Activated CD4-positive, alpha-beta T cell treated with anti-CD3 and anti-CD28 coated beads, Interleukin-10, Interleukin-2, amounts not matched to agents 100 ng/mL and 50 ng/mL, durations not matched to agents 16 hours and 8 hours (primary cell): ENCODE measurements around the gene BCL2L1.
"Not testable (repeated sequence)": the region's sequence is repeated elsewhere in the genome, so short reads cannot be mapped to it uniquely, and the experiment has no call there.

Source experiments
- DNase-seq: peaks from one replicate; pipeline ENCODE4 v3.0.0-alpha.2; 2020

BCL2L1 gene

DNA sequence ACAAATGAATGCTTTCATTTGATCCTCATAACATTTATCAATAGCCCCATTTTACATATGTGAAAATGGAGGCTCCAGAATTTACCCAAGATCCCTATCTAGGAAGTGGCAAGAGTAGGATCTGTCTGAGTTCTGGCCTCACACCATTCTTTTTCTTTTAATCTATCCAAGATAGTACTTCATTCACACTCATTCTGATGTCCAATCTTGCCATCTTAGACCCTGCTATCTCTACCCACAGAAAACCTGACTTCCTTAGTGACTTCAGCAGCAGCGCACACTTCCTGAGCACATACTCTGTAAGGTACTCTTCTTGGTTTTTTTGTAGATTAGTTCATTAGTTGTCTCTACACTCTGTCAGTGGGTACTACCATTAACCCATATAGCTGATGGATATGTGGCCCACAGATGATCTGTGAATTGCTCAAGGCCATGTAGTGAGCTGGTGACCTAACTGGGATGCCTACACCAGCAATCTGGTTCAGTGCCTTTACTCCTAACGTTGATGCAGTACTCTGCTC lies 48.7 kb downstream of the BCL2L1 start:
- peak; percentile 40 for DNase-seq

DNA sequence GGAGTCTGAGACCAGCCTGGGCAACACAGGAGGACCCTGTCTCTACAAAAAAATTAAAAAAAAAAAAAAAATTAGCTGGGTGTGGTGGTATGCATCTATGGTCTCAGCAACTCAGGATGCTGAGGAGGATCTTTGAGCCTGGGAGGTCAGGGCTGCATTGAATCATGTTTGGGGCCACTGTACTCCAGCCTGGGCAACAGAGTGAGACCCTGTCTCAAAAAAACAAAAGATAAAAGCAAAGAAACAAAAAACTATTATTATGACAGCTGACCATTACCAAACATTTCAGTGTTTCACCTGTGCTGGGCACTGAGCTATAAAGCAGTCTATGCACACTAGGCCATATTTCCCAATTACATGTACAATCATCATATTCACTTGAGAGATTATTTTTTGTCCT lies 49.2 kb downstream of the BCL2L1 start:
- no peak for DNase-seq

DNA sequence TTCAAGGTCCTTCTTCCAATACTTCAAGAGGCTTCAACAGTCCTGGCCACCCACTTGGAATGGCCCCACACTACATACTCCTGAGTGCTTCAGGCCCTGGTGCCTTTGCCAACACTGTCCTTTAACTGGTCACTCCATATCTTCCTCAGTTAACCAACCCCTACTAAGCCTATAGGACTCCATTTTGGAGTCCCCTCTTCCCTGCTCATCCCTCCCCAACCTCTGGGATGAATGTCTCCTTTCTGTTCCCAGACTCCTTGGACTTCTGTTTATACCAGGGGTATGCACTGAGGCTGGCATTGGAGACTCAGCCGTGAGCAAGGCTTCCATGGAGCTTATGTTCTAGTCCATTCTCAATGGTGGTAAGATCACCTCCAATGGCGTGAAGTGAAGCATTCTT lies 51.3 kb downstream of the BCL2L1 start:
- DNase-seq = no peak

DNA sequence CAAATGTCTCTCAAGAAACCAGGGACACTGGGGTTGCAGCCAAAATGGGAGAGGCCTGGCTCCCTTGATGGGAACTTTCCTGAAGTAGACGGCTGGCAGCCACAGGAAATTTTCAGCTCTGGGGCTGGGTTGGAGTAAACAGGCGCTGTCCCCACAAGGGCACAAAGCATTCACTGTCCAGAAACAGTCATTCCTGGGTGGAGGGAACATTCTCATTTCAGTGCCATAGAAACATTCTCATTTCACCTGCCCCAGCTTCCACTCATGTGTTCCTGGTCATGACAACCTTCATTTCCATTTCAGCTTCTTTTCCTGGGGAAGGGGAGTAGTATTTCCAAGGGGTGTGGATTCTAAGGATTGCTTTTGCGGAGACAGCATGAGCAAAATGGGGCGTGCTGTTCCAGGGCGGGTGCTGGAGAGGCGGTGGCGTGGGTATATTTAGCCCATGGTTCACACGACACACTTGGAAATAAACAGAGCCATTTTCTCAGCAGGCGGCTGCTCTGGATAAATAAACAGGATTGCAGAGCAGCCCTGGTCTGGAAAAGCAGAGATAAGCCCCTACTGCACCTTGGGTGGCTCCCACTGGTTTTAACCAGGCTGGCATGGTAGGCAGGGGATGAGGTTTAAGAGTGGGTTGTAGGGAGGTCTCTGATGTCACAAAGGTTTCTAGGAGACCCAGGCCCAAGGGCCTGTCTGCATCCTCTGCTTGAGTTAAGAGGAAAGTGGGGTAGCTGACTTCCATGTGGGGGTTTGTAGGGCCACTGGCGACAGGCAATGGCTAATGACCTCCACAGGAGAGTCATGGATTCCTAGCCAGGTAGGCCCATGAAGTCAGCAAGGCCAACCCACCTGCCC lies 52.1 kb downstream of the BCL2L1 start:
- no peak for DNase-seq

DNA sequence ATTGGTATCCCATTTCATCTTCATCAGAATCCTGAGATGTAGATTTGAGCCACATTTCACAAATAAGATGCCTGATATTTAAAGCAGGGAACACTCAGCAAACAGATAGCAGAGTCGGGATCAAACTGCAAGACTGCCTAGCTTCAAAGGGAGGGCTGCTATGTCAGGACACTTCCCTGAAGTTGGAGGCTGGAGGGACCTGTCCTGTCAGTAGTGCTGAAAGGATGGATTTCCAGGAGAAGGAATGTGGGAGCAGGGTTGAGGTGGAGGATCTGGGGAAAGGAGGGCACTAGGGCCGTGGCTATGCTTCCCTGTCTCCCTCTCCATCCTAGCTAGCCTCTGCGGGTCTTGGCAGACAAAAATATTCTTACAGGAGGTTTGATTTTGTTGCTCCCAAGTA lies 52.8 kb downstream of the BCL2L1 start:
- no peak for DNase-seq

DNA sequence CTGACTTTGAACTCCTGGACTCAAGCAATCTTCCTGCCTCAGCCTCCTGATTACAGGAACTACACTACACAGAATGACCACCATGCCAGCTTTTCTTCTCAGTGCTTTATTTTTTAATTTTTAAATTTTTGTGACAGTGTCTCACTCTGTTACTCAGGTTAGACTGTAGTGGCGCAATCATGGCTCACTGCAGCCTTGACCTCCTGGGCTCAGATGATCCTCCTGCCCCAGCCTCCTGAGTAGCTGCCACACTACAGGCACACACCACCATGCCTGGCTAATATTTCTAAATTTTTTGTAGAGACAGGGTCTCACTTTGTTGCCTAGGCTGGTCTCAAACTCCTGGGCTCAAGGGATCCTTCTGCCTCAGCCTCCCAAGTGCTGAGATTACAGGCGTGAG lies 53.7 kb downstream of the BCL2L1 start:
- not testable (repeated sequence) for DNase-seq

DNA sequence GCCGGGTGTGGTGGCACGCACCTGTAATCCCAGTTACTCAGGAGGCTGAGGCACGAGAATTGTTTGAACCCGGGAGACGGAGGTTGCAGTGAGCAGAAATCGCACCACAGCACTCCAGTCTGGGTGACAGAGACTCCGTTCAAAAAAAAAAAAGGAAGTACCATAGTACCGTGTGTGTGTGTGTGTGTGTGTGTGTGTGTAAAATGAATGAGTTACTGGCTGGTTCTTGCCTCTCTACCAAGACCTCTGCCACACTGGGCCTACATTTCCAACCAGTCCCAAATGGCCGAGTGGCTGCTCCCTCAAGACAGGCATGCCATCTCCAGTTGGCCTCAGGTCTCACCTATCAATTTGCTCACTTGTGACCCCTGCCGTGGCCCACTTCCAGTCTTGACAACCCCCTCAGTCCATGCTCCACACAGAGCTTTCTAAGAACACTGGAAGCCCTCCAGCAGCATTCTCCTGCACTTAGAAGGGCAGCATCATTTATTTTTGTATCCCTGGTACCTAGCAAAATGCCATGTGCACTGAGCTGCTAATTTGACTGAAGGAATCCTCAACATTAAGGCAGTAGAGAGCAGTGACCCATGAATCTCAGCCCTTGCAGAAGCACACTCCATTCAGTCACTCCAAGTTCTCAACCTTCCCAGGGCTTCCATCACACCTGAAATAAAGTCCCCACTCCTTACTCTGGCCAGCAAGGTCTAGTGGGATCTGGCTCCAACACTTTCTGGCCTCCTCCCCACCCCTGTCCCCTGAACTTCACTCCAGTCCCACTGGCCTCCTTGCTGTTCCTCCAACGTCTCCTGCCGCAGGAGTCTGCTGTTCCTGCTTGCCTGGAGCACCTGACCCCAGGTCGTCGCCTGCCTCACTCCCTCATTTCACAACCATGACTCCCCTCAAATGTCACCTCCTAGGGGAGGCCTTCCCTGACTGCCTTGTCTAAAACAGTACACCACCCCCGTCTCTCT lies 55.1 kb downstream of the BCL2L1 start:
- no peak for DNase-seq

DNA sequence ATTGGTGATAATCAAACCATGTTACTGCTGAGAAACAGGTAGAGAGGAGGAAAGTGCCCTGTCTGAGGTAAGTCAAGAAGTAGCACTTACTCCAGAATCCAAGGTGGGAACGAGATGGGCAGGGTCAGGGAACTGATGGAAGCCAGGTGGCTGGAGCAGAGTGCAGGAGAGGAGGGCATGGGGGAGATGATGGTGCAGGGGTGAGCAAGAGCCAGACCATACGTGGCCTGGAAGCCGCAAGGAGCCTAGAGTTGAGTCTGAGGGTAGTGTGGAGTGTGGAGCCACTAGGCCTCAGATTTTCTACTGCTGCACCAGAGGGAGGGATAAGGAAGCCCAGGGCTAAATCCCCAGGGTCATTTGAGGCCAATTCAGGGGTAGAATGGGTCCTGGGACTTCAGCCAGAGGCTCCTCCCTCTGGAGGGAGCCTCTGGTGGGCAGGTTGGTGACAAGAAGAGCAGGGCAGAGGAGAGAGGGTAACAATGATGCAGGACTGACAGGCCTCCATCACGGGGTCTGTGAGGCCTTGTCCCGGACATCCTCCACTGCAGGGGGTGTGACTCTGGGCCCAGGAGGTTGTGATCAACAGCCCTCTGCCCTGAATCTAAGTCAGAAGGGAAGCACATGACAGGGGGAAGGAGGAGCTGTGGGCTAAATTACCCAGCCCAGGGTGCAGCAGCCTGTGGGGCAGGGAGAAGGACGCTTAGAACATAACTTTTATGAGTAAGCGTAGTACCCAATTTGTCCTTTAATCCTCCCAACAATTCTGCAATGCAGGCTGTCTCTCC lies 56.2 kb downstream of the BCL2L1 start:
- peak; percentile 63 for DNase-seq

DNA sequence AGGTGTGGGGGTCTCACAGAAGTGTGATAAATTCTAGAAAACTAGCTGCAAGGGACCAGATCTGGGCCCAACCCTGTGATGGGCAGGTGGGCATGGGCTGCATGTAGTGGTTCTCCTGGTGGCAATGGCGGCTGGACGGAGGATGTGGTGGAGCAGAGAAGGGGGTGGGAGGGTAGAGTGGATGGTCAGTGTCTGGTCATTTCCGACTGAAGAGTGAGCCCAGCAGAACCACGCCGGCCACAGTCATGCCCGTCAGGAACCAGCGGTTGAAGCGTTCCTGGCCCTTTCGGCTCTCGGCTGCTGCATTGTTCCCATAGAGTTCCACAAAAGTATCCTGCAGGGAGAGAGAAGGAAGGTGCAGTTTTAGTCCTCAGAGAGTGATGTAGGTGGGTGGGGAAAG lies 56.9 kb downstream of the BCL2L1 start:
- no peak for DNase-seq

DNA sequence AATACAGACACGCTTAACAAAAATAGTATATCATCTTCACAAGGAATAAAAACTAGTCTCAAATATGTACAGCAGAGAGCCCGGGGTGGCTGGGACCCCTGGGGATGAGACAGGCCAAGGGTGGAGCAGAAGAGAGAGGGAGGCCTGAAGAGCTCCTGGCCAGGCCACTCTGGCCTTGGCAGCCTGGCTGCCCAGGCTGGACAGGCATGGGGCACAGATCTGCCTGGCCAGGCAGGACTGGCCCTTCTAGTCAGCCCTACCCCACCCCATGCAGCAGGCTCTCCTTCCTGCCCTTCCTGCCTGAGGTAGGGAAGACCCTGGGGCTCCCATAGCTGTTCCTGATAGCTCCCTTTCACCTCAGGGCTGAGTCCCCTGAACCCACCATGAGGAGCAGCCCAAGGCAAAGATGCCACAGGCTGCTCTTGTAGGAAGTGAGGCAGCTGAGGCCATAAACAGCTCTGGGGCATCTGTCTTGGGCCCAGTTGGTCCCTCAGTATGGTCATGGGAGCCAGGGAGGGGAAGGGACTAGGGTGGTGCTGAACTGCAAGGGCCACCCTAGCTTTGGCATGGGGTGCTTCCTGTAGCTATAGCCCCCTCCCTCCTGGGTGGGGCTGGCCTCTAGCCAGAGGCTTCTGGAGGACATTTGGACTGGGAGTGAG lies 57.8 kb downstream of the BCL2L1 start:
- DNase-seq = no peak

DNA sequence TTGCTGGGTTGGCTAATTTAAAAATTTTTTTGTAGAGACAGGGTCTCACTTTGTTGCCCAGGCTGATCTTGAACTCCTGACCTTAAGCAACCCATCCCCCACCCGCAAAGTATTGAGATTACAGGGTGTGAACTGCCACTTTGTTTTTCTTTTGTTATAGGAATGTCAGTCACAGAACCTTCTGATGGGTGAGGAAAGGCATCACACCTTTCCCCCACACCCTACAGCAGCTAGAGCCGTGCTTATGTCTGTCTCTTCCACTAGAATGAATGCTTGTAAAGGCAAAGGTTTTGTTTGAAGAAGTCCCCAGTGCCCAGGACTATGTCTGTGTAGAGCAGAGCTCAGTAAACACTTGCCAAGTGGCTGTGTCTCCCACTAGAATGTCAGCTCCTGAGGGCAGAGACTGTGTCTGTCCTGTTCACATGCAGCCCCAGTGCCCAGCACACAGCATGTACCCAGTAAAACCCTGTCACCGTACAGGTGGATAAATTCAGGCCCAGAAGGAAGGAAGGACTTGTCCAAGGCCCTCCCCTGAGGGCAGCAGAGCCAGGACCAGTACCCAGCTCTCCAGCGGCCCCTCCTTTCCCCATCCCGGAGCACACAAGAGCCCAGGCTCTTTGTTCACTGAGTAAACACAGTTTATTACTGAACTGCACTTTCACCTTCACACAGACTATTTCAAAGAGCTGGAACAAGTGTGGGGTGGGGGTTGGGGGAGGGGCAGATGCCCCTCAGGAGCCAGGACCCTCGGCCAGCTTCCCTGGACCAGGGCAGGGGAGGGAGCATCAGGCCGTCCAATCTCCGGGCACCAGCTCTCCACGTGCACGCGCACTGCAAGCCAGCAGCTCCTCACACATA lies 58.6 kb downstream of the BCL2L1 start:
- DNase-seq = peak; percentile 33

DNA sequence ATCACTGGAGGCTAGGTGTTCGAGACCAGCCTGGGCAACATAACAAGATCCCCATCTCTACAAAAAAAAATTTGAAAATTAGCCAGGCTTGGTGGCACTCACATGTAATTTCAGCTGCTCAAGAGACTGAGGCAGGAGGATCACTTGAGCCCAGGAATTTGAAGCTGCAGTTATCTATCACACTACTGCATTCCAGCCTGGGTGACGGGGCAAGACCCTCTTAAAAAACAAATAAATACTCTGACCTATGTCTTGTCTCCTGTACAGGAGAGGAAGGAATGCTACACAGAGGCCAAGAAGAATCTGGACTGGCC lies 59.2 kb downstream of the BCL2L1 start:
- DNase-seq = no peak

DNA sequence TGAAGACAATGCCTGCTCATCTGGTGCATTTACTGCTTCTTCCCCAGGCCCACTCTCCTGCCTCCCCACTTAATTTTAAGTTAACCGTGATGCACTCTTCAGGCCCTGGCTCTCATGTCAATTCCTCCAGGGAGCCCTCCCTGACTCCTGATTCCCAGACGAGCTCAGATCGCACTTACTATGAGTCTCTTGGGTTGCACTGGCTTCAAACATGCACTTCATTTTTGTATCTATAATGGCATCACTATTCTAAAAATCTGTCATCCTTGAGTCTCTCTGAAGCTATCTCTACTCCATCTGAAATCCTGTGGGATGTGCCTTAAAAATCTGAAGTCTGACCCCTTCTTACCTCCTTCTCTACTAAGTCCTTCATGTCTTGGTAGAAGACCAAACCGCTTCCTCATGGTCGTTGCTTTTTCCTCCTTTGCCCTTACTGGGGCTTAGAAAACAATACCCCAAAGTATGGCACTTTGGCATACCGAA lies 60.3 kb downstream of the BCL2L1 start:
- no peak for DNase-seq

DNA sequence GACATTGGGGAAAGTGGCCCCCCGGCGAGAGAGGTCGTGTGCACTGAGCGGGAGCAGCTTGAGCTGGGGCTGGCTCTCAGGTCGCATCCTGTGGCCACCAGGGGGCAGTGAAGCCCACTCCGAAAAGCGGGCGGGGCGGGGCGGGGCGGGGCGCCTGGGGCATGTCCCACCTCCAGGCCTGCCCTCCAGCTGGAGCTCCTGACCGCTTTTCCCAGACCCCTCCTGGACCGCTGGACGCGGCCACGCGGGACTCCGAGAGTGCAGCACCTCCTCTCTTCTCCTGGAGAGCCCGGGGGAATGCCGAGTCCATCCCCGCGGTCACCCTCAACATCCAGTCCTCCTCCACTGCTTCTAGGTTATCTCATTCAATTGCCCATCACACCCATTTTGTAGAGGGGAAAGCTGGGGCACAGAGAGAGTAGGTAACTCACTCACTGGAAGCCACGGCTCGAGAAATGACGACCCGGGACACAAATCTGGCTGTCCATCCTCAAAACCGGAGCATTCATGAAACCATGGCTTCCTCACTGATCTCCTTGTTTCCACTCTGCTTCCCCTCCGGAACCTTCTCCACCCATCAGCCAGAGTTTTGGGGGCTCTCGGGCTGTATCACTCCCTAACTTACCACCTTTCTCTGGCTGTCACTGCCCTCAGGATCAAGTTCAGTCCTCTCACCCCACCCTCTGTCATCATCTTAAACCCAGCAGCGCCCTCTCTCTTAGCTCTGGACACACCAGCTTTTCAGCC lies 60.9 kb downstream of the BCL2L1 start:
- peak; percentile 80 for DNase-seq

DNA sequence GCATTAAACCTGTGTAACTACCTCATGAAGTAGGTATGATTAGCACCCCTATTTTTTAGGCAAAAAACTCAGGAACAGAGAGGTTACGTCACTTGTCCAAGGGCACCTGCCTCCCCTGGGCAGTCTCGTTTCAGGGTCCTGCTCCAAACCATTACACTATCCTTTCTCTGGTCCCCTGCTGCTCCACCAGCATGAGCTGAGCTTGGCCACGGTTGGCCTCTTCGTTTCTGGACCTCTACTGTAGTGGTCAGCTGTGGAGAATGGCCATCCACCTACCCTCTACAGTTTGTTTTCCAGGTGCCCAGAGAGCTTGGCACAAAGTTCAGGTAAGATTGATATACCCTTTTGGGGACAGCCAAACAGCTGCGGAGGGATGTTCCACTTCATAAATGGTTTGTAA lies 68.1 kb downstream of the BCL2L1 start:
- DNase-seq = no peak

DNA sequence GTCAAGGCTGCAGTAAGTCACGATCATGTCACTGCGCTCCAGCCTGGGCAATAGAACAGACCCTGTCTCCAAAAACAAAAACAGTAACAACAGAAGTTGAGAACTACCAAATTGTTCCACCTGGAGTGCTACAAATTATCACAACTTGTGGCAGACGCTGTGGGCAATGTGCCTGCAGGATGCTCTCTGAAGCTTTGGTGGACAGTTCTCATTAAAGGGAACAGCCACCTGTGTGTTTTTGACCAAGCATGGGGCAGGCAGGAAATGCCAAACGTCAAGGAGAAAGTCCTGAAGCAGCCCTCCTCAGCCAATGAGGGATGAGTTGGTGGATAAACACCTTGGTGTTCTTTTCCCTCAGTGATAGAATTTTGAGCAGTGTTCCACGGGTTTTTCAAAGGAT lies 69.1 kb downstream of the BCL2L1 start:
- DNase-seq = no peak

DNA sequence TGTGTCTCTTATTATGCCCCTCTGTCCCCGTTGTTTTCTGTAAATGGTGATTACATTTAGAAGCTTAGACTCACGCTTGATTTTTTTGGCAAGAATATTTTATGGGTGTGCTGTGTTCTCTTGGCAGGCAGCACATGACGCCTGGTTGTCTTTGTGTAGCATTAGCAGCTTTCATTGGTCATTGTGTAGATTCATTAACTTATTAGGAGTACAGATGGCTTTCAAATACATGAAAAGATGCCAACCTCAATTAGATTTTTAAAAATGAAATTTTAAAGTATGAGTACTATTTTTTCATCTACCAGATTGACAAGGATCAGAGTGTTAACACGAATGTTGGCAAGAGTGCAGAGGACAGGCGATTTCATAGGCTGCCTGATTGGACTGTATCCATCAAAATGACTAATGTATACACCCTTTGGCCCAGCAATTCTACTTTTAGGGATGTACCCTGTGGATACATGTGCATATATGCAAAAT lies 69.7 kb downstream of the BCL2L1 start:
- no peak for DNase-seq

DNA sequence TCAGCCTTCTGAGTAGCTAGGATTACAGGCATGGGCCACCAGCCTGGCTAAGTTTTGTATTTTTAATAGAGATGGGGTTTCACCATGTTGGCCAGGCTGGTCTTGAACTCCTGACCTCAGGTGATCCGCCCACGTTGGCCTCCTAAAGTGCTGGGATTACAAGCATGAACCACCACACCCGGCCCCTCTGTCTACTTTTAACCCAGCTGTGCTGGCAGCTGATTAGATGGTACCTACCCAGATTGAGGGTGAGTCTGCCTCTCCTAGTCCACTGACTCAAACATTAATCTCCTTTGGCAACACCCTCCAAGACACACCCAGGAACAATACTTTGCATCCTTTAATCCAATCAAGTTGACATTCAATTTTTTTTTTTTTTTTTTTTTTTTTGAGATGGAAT lies 74.6 kb downstream of the BCL2L1 start:
- DNase-seq = not testable (repeated sequence)

DNA sequence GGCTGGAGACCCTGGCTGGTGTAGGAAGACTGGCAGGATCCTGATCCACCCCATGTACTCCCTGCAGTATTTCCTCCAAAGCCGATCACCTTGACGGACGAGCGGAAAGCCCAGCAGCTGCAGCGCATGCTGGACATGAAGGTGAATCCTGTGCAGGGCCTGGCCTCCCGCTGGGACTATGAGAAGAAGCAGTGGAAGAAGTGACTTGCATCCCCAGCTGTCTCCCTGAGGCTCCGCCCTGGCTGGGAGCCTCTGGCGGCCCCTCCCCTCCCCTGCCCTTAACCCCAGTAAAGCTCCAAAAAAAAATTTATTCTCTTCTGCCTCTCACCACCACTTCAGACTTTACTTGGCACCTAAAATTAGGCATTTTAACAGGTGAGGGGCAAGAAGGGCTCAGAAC lies 78.0 kb downstream of the BCL2L1 start:
- DNase-seq = no peak

DNA sequence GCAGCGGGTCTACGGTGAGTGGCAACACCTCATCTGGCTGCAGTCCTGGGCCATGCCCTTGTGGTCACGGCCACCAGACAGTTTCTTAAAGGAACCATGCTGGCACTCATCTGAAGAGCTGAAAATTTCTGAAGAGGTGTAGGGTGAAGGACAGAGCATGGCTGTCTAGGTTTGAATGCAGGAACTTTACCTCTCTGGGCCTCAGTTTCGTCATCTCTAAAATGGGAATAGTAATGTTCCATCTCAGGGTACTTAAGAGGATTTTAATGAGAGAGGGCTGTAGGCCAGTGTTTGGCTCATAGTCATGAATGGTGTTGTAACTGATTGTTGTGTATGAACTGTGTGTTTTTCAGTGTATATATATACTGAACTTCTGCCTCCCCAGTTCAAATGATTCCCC lies 79.1 kb downstream of the BCL2L1 start:
- DNase-seq = no peak
